Liver (tissue), 9 donors: ENCODE data around the gene PSMD5. TPM values are rescaled to one million over a fixed set of nuclear protein-coding genes. Genes with fewer than 3 reads are reported as not detected.

ENCODE experiments used
- DNase-seq: peaks from one replicate; pipeline ENCODE4 v3.0.0-alpha.2; 2017; ENCODE audit warnings: low spot score
- H3K27ac ChIP-seq, 2 donors: one replicate each; pipeline ENCODE4 v1.7.0; 2013; ENCODE audit warnings: inconsistent platforms in 2 of 2, low read length in 2 of 2, control low read depth in 1 of 2, low read depth in 1 of 2, mild to moderate bottlenecking in 1 of 2
- H3K27me3 ChIP-seq, 4 donors: one replicate each; pipeline versions ENCODE4 v1.6.1 to v1.7.0; 2013; ENCODE audit warnings: low read length in 3 of 4, inconsistent platforms in 1 of 4, mild to moderate bottlenecking in 1 of 4, moderate library complexity in 1 of 4; ENCODE audit not compliant: control insufficient read depth in 4 of 4, insufficient read depth in 4 of 4
- H3K36me3 ChIP-seq, 4 donors: one replicate each; pipeline versions ENCODE4 v1.6.1 to v1.7.0; 2013; ENCODE audit warnings: low read length in 3 of 4, mild to moderate bottlenecking in 3 of 4, low read depth in 1 of 4, moderate library complexity in 1 of 4; ENCODE audit not compliant: control insufficient read depth in 4 of 4, insufficient read depth in 3 of 4
- H3K4me1 ChIP-seq, 4 donors: one replicate each; pipeline versions ENCODE4 v1.6.1 to v1.7.0; 2013; ENCODE audit warnings: low read length in 3 of 4, mild to moderate bottlenecking in 3 of 4, moderate library complexity in 1 of 4; ENCODE audit not compliant: control insufficient read depth in 4 of 4, insufficient read depth in 4 of 4
- H3K4me3 ChIP-seq, 3 donors: one replicate each; pipeline versions ENCODE4 v1.6.1 to v1.7.0; 2013; ENCODE audit warnings: low read length in 3 of 3, control low read depth in 1 of 3, low read depth in 1 of 3, mild to moderate bottlenecking in 1 of 3
- H3K9ac ChIP-seq, 2 donors: one replicate each; pipeline ENCODE4 v1.7.0; 2013; ENCODE audit warnings: low read length in 2 of 2, mild to moderate bottlenecking in 2 of 2, moderate library complexity in 2 of 2, control low read depth in 1 of 2, low read depth in 1 of 2
- H3K9me3 ChIP-seq, 4 donors: one replicate each; pipeline versions ENCODE4 v1.6.1 to v1.7.0; 2013; ENCODE audit warnings: low read length in 3 of 4; ENCODE audit not compliant: control insufficient read depth in 4 of 4
- CTCF ChIP-seq: fragments of 150-350 bp; IDR thresholded peaks from 2 replicates; pipeline ENCODE4 v1.5.1; 2017; ENCODE audit warnings: improper control_type of control experiment, low read depth, low read length; ENCODE audit not compliant: missing input control
- EGR1 ChIP-seq, 2 donors: IDR thresholded peaks; 2 replicates each; pipeline ENCODE4 v1.6.1; 2016 to 2018; ENCODE audit warnings: antibody characterized with exemption in 2 of 2, low read depth in 2 of 2
- FOXA1 ChIP-seq: IDR thresholded peaks from 2 replicates; pipeline ENCODE4 v1.6.1; 2016; ENCODE audit warnings: antibody characterized with exemption
- GABPA ChIP-seq, 2 donors: IDR thresholded peaks in 1 of 2; conservative IDR thresholded peaks in 1 of 2; 2 replicates each; pipeline ENCODE4 v1.6.1; 2016; ENCODE audit warnings: antibody characterized with exemption in 2 of 2, mild to moderate bottlenecking in 1 of 2, moderate library complexity in 1 of 2
- HNF4A ChIP-seq, 2 donors: conservative IDR thresholded peaks; 2 replicates each; pipeline ENCODE4 v1.6.1; 2016; ENCODE audit warnings: antibody characterized with exemption in 2 of 2, mild to moderate bottlenecking in 2 of 2
- JUND ChIP-seq, 2 donors: IDR thresholded peaks; 2 replicates each; pipeline ENCODE4 v1.6.1; 2016; ENCODE audit warnings: antibody characterized with exemption in 2 of 2
- MAX ChIP-seq: IDR thresholded peaks from 2 replicates; pipeline ENCODE4 v1.6.1; 2016; ENCODE audit warnings: antibody characterized with exemption
- RAD21 ChIP-seq, 2 donors: IDR thresholded peaks; 2 replicates each; pipeline ENCODE4 v1.6.1; 2016; ENCODE audit warnings: antibody characterized with exemption in 2 of 2, mild to moderate bottlenecking in 2 of 2
- REST ChIP-seq: IDR thresholded peaks from 2 replicates; pipeline ENCODE4 v1.6.1; 2016; ENCODE audit warnings: antibody characterized with exemption, mild to moderate bottlenecking
- TAF1 ChIP-seq: conservative IDR thresholded peaks from 2 replicates; pipeline ENCODE4 v1.6.1; 2016; ENCODE audit warnings: antibody characterized with exemption, mild to moderate bottlenecking
- YY1 ChIP-seq: IDR thresholded peaks from 2 replicates; pipeline ENCODE4 v1.6.1; 2016; ENCODE audit warnings: antibody characterized with exemption, mild to moderate bottlenecking
- WGBS: extraction: QIAGEN DNeasy Blood & Tissue Kit; methylation state at CpG from one replicate; pipeline ENCODE4 v1.1.7; 2013; 5-methylcytosine and 5-hydroxymethylcytosine counted together
- polyA plus RNA-seq, 2 donors: library from polyadenylated mRNA; stranded (reverse) in 1 of 2; unstranded in 1 of 2; fragments of 200-250 nt in 1 of 2; fragments of >200 nt in 1 of 2; fragmentation: Nextera tagmentation in 1 of 2; extraction: Ambion mirVana in 1 of 2; gene quantifications; one replicate each; pipeline versions ENCODE4 v1.2.1 to v1.2.3, GENCODE V29; 2013 to 2015
- total RNA-seq, 2 donors: library from RNA; depleted of rRNA; stranded (reverse); fragments of >200 nt; gene quantifications; one replicate each; pipeline ENCODE4 v1.2.3, GENCODE V29; 2014
- donor health status: healthy.
- donor health status: healthy.
- donor health status: healthy.
- donor health status: healthy.
- donor health status: healthy.

The PSMD5 gene
- total and polyA plus RNA-seq, 4 donors: 10.9 to 19.1 (median 16.0) TPM

- Histone ChIP-seq H3K27ac (peak overlapping the region; percentile 71 to 76), H3K36me3 (no peaks in the 10 kb centered on the region), H3K9ac (peak overlapping the region in 1 of 2 donors; percentile 3), H3K4me3 (peak overlapping the region; percentile 76 to 80 (median 77)), H3K4me1 (peaks cover 2 to 10% (median 8%) of the 10 kb centered on the region in 4 donors), H3K9me3 (no peaks in the 10 kb centered on the region), H3K27me3 (no peaks in the 10 kb centered on the region)
- 4% methylated on average over 63 of the region's 63 CpGs for WGBS
- TF ChIP-seq CTCF (no peak), REST (no peak), YY1 (no peak), FOXA1 (no peak), EGR1 (IDR thresholded peaks at IDR 0.05; ENCODE audit: low read depth in 2 of 2) (no peak)
- DNase-seq: peak; percentile 65
These were observed 34.7 kb upstream of the PSMD5 start for GRCh38 chr9:120877276-120878034.

GRCh38 chr9:120876842-120877240, 34.1 kb upstream of the PSMD5 start, which contains the start of gene PHF19:
Gene PHF19, minus strand, starts transcription at chr9:120877188. Its CDS starts 2,447 bp downstream, at chr9:120874741.
- no peak for TF ChIP-seq GABPA (IDR thresholded peaks at IDR 0.05 in 1 of 2, conservative IDR thresholded peaks at IDR 0.05 in 1 of 2)
- peak; percentile 50 for DNase-seq
- no peaks in the 10 kb centered on the region for H3K36me3 ChIP-seq
- H3K9ac ChIP-seq: peak within 1 kb of the TSS in 1 of 2 donors; percentile 22
- peak within 1 kb of the TSS; percentile 76 to 80 (median 77) for H3K4me3 ChIP-seq
- peak within 1 kb of the TSS; percentile 76 to 81 for H3K27ac ChIP-seq
- H3K4me1 ChIP-seq: peaks cover 2 to 10% (median 8%) of the 10 kb centered on the region in 4 donors
- H3K27me3 ChIP-seq: no peaks in the 10 kb centered on the region
- H3K9me3 ChIP-seq: no peaks in the 10 kb centered on the region
- under 1% methylated on average over 45 of the region's 45 CpGs for WGBS

- 7% methylated on average over 65 of the region's 65 CpGs for WGBS
- H3K27ac ChIP-seq: peak overlapping the region; percentile 74 to 81
- DNase-seq: peak; percentile 84
- H3K36me3 ChIP-seq: no peaks in the 10 kb centered on the region
- no peak for TF ChIP-seq YY1
- peak in 1 of 2 donors; percentile 25 for TF ChIP-seq JUND (IDR thresholded peaks at IDR 0.05)
- TF ChIP-seq MAX: no peak
- no peak for TF ChIP-seq HNF4A (conservative IDR thresholded peaks at IDR 0.05)
- no peak for TF ChIP-seq GABPA (IDR thresholded peaks at IDR 0.05 in 1 of 2, conservative IDR thresholded peaks at IDR 0.05 in 1 of 2)
- TF ChIP-seq RAD21 (IDR thresholded peaks at IDR 0.05): peak in 1 of 2 donors; percentile 4
- TF ChIP-seq EGR1 (IDR thresholded peaks at IDR 0.05; ENCODE audit: low read depth in 2 of 2): no peak
- TF ChIP-seq TAF1: no peak
- no peaks in the 10 kb centered on the region for H3K9me3 ChIP-seq
- H3K27me3 ChIP-seq: no peaks in the 10 kb centered on the region
- peak overlapping the region in 1 of 2 donors; percentile 22 for H3K9ac ChIP-seq
- peaks cover 2 to 10% (median 8%) of the 10 kb centered on the region in 4 donors for H3K4me1 ChIP-seq
- H3K4me3 ChIP-seq: peak overlapping the region; percentile 55 to 76 (median 67)
These were observed 33.5 kb upstream of the PSMD5 start for GRCh38 chr9:120875954-120876841.
